SK-N-SH treated with all-trans-retinoic acid at 6 μM for 48 hours (cell line): Measurements from ENCODE around the gene SH3PXD2A.

Source experiments
- ATAC-seq: fragments of 200-7000 bp; cut with Tn5 transposase; 3 replicates; pipeline ENCODE4 v1.9.1; 2020; ENCODE audit warnings: mild to moderate bottlenecking, moderate library complexity
- ARNTL ChIP-seq: fragments of 450-650 bp; formaldehyde crosslinking; IDR thresholded peaks from 2 replicates; pipeline ENCODE4 v1.5.0; 2020; ENCODE audit warnings: low read depth, mild to moderate bottlenecking, moderate library complexity, borderline replicate concordance
- BACH2 ChIP-seq: fragments of 250-450 bp; sonication (Bioruptor Pico); IDR thresholded peaks from 2 replicates; pipeline ENCODE4 v1.9.0; 2021; ENCODE audit warnings: mild to moderate bottlenecking, borderline replicate concordance
- CREB5 ChIP-seq: fragments of 250-450 bp; sonication (Bioruptor Pico); IDR thresholded peaks from 2 replicates; pipeline ENCODE4 v1.5.1; 2020; ENCODE audit warnings: low read depth, mild to moderate bottlenecking, moderate library complexity
- CSDC2 ChIP-seq: fragments of 250-450 bp; sonication (Bioruptor Pico); IDR thresholded peaks from 2 replicates; pipeline ENCODE4 v1.5.0; 2020; ENCODE audit warnings: mild to moderate bottlenecking, moderate library complexity
- CSRNP3 ChIP-seq: fragments of 250-450 bp; sonication (Bioruptor Pico); IDR thresholded peaks from 2 replicates; pipeline ENCODE4 v1.5.1; 2021; ENCODE audit warnings: mild to moderate bottlenecking, moderate library complexity
- GLIS3 ChIP-seq: fragments of 250-450 bp; sonication (Bioruptor Pico); IDR thresholded peaks from 2 replicates; pipeline ENCODE4 v1.5.0; 2020; ENCODE audit warnings: mild to moderate bottlenecking, moderate library complexity
- ISL1 ChIP-seq: fragments of 250-450 bp; sonication (Bioruptor Pico); IDR thresholded peaks from 2 replicates; pipeline ENCODE4 v2.1.2; 2022; ENCODE audit warnings: mild to moderate bottlenecking, moderate library complexity
- OSR1 ChIP-seq: fragments of 250-450 bp; sonication (Bioruptor Pico); IDR thresholded peaks from 2 replicates; pipeline ENCODE4 v1.8.0; 2022; ENCODE audit warnings: moderate library complexity, mild to moderate bottlenecking, inconsistent platforms
- PATZ1 ChIP-seq: fragments of 250-450 bp; sonication (Bioruptor Pico); IDR thresholded peaks from 2 replicates; pipeline ENCODE4 v1.8.0; 2020; ENCODE audit warnings: mild to moderate bottlenecking, moderate library complexity, borderline replicate concordance
- POU6F1 ChIP-seq: fragments of 250-450 bp; sonication (Bioruptor Pico); IDR thresholded peaks from 2 replicates; pipeline ENCODE4 v1.8.0; 2021; ENCODE audit warnings: low read depth, mild to moderate bottlenecking, moderate library complexity, borderline replicate concordance
- PPARA ChIP-seq: fragments of 250-450 bp; sonication (Bioruptor Pico); IDR thresholded peaks from 2 replicates; pipeline ENCODE4 v1.5.0; 2020; ENCODE audit warnings: mild to moderate bottlenecking, borderline replicate concordance
- RARB ChIP-seq: fragments of 250-450 bp; sonication (Bioruptor Pico); IDR thresholded peaks from 2 replicates; pipeline ENCODE4 v1.8.0; 2021; ENCODE audit warnings: mild to moderate bottlenecking, moderate library complexity
- SNAI2 ChIP-seq: fragments of 250-450 bp; sonication (Bioruptor Pico); IDR thresholded peaks from 2 replicates; pipeline ENCODE4 v1.5.0; 2020; ENCODE audit warnings: mild to moderate bottlenecking, moderate library complexity
- TSHZ2 ChIP-seq: fragments of 250-450 bp; sonication (Bioruptor Pico); IDR thresholded peaks from 2 replicates; pipeline ENCODE4 v1.5.0; 2020; ENCODE audit warnings: mild to moderate bottlenecking, moderate library complexity
- ZC3H10 ChIP-seq: fragments of 250-450 bp; sonication (Bioruptor Pico); IDR thresholded peaks from 2 replicates; pipeline ENCODE4 v1.5.1; 2021; ENCODE audit warnings: mild to moderate bottlenecking, moderate library complexity
- ZFP3 ChIP-seq: fragments of 250-450 bp; sonication (Bioruptor Pico); IDR thresholded peaks from 2 replicates; pipeline ENCODE4 v1.5.0; 2020; ENCODE audit warnings: mild to moderate bottlenecking, moderate library complexity
- ZFP30 ChIP-seq: fragments of 450-650 bp; formaldehyde crosslinking; IDR thresholded peaks from 2 replicates; pipeline ENCODE4 v1.5.0; 2022; ENCODE audit warnings: mild to moderate bottlenecking, moderate library complexity
- ZNF565 ChIP-seq: fragments of 450-650 bp; formaldehyde crosslinking; conservative IDR thresholded peaks from 2 replicates; pipeline ENCODE4 v1.5.0; 2020; ENCODE audit warnings: low read depth, mild to moderate bottlenecking, moderate library complexity
- ZNF70 ChIP-seq: fragments of 450-650 bp; formaldehyde crosslinking; IDR thresholded peaks from 2 replicates; pipeline ENCODE4 v1.5.0; 2020; ENCODE audit warnings: mild to moderate bottlenecking, moderate library complexity
- ZNF8 ChIP-seq: fragments of 450-650 bp; formaldehyde crosslinking; IDR thresholded peaks from 2 replicates; pipeline ENCODE4 v1.5.0; 2020; ENCODE audit warnings: mild to moderate bottlenecking, moderate library complexity

SH3PXD2A gene

GRCh38 chr10:103793920-103794883 lies 61.2 kb downstream of the SH3PXD2A start:
- ATAC-seq, result no peak
- TF ChIP-seq PPARA (CRISPR knock-in tag) (no peak), TSHZ2 (no peak), ZNF70 (no peak), PATZ1 (CRISPR knock-in tag) (no peak), ZNF565 (no peak), CSDC2 (CRISPR knock-in tag) (no peak), ISL1 (CRISPR knock-in tag) (no peak), RARB (CRISPR knock-in tag) (no peak), ZNF8 (no peak), CSRNP3 (no peak), ZFP30 (CRISPR knock-in tag) (no peak), ZFP3 (CRISPR knock-in tag) (no peak), SNAI2 (CRISPR knock-in tag) (no peak), ZC3H10 (CRISPR knock-in tag) (no peak), ARNTL (CRISPR knock-in tag) (no peak), CREB5 (CRISPR knock-in tag) (no peak), POU6F1 (CRISPR knock-in tag) (no peak), BACH2 (CRISPR knock-in tag) (no peak), OSR1 (CRISPR knock-in tag) (no peak), GLIS3 (CRISPR knock-in tag) (no peak)
- TF ChIP-seq, all 23 proteins: peak for 0

GRCh38 chr10:103793429-103793828 lies 61.9 kb downstream of the SH3PXD2A start:
- ATAC-seq, result no peak
- no peak for TF ChIP-seq ZNF565
- no peak for TF ChIP-seq GLIS3 (CRISPR knock-in tag)
- TF ChIP-seq ZFP3 (CRISPR knock-in tag), result no peak
- no peak for TF ChIP-seq TSHZ2
- TF ChIP-seq CSRNP3, result no peak
- no peak for TF ChIP-seq PATZ1 (CRISPR knock-in tag)
- no peak for TF ChIP-seq CREB5 (CRISPR knock-in tag)
- TF ChIP-seq OSR1 (CRISPR knock-in tag), result no peak
- no peak for TF ChIP-seq BACH2 (CRISPR knock-in tag)
- TF ChIP-seq ZC3H10 (CRISPR knock-in tag), result no peak
- no peak for TF ChIP-seq PPARA (CRISPR knock-in tag)
- no peak for TF ChIP-seq ISL1 (CRISPR knock-in tag)
